Duodenal mucosa (tissue), 2 donors: ENCODE results near the gene RSAD2.
A peak's percentile ranks its signal among the peaks of the same experiment; 100 is the strongest.

Experiments used
- H3K27ac ChIP-seq: one replicate; pipeline ENCODE4 v1.7.0; 2013; ENCODE audit warnings: low read depth, low read length
- H3K27me3 ChIP-seq, 2 donors: one replicate each; pipeline ENCODE4 v1.7.0; 2013; ENCODE audit warnings: low read length in 2 of 2, control low read depth in 1 of 2; ENCODE audit not compliant: insufficient read depth in 2 of 2, control insufficient read depth in 1 of 2
- H3K36me3 ChIP-seq, 2 donors: one replicate each; pipeline ENCODE4 v1.7.0; 2013; ENCODE audit warnings: low read length in 2 of 2, control low read depth in 1 of 2; ENCODE audit not compliant: insufficient read depth in 2 of 2, control insufficient read depth in 1 of 2
- H3K4me1 ChIP-seq, 2 donors: one replicate each; pipeline ENCODE4 v1.7.0; 2013; ENCODE audit warnings: low read length in 2 of 2, control low read depth in 1 of 2; ENCODE audit not compliant: insufficient read depth in 2 of 2, control insufficient read depth in 1 of 2
- H3K4me3 ChIP-seq, 2 donors: one replicate each; pipeline ENCODE4 v1.7.0; 2013; ENCODE audit warnings: low read length in 2 of 2, low read depth in 1 of 2
- H3K9ac ChIP-seq, 2 donors: one replicate each; pipeline ENCODE4 v1.7.0; 2013; ENCODE audit warnings: low read length in 2 of 2, low read depth in 1 of 2
- H3K9me3 ChIP-seq, 2 donors: one replicate each; pipeline ENCODE4 v1.7.0; 2013; ENCODE audit warnings: low read length in 2 of 2, control low read depth in 1 of 2; ENCODE audit not compliant: control insufficient read depth in 1 of 2

Gene RSAD2, protein sequence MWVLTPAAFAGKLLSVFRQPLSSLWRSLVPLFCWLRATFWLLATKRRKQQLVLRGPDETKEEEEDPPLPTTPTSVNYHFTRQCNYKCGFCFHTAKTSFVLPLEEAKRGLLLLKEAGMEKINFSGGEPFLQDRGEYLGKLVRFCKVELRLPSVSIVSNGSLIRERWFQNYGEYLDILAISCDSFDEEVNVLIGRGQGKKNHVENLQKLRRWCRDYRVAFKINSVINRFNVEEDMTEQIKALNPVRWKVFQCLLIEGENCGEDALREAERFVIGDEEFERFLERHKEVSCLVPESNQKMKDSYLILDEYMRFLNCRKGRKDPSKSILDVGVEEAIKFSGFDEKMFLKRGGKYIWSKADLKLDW

DNA sequence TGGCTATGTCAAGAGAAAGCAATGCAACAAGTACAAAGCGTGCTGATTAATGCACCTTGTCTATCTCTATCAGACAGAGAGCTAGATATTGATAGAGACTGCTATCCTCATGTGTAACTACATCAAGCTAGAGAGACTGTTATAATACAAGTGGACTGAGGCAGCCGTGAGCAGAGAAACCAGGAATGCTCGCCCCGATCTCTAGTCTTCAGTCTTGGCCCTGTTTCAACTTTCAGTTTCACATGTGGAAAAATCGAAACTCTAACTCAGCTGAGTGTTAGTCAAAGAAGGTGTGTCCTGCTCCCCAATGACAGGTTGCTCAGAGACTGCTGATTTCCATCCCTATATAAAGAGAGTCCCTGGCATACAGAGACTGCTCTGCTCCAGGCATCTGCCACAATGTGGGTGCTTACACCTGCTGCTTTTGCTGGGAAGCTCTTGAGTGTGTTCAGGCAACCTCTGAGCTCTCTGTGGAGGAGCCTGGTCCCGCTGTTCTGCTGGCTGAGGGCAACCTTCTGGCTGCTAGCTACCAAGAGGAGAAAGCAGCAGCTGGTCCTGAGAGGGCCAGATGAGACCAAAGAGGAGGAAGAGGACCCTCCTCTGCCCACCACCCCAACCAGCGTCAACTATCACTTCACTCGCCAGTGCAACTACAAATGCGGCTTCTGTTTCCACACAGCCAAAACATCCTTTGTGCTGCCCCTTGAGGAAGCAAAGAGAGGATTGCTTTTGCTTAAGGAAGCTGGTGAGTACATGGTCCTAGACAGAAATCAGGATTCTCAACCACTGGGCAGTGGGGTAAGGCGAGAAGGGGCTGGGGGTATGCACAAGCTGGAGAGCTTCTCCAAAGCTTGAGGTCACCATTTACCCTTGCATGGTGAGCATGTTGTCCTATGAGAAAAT lies at the start of gene RSAD2:
Gene RSAD2, plus strand, starts transcription at position 376 of the 903 bp plus-strand sequence. Its CDS starts 24 bp downstream, at position 400.
- Histone ChIP-seq H3K9ac (peak within 1 kb of the TSS in 1 of 2 donors; percentile 54), H3K27me3 (no peaks in the 10 kb centered on the region), H3K9me3 (no peaks in the 10 kb centered on the region), H3K4me1 (peaks cover 7 to 15% of the 10 kb centered on the region in 2 donors), H3K4me3 (peak within 1 kb of the TSS; percentile 60 to 63), H3K27ac (no peak within 1 kb of the TSS), H3K36me3 (no peaks in the 10 kb centered on the region)

DNA sequence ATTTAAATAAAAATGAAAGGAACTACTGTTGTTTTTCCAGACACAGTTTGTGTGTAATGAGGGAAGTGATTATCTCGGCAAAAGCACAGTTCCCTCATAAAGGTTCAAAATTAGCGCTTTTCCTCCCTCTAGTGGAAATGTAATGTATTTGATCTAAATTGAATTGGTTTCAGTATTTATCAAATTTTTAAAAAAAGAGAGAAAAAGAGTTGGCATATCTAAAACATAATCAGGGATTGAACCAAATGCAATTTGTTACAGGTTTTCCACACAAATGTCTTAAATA lies 49.3 kb upstream of the RSAD2 start:
- no peaks in the 10 kb centered on the region for H3K9me3 ChIP-seq
- H3K4me1 ChIP-seq: peaks cover 0 to 5% of the 10 kb centered on the region in 2 donors
- no peaks in the 10 kb centered on the region for H3K27me3 ChIP-seq
- no peak overlapping the region for H3K27ac ChIP-seq
- H3K4me3 ChIP-seq: no peak overlapping the region
- no peak overlapping the region for H3K9ac ChIP-seq
- no peaks in the 10 kb centered on the region for H3K36me3 ChIP-seq

DNA sequence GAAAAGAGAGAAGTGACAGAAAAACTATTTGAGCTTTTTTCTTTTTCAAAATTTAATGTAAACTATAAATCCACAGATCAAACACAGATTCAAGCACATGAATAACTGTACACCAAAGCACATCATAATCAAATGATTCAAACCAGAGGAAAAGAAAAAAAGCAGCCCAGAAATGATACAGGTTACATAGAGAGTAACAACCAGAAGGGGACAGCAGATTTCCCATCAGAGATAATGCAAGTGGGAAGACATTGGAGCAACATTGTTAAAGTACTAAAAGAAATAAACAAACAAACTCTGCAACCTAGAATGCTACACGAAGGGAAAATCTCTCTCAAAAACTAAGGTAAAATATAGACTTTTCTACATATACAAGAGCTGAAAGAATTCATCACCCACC lies 46.3 kb upstream of the RSAD2 start:
- no peak overlapping the region for H3K4me3 ChIP-seq
- H3K36me3 ChIP-seq: no peaks in the 10 kb centered on the region
- no peaks in the 10 kb centered on the region for H3K27me3 ChIP-seq
- H3K27ac ChIP-seq: no peak overlapping the region
- no peak overlapping the region for H3K9ac ChIP-seq
- peaks cover 0 to under 1% of the 10 kb centered on the region in 2 donors for H3K4me1 ChIP-seq
- H3K9me3 ChIP-seq: no peaks in the 10 kb centered on the region

DNA sequence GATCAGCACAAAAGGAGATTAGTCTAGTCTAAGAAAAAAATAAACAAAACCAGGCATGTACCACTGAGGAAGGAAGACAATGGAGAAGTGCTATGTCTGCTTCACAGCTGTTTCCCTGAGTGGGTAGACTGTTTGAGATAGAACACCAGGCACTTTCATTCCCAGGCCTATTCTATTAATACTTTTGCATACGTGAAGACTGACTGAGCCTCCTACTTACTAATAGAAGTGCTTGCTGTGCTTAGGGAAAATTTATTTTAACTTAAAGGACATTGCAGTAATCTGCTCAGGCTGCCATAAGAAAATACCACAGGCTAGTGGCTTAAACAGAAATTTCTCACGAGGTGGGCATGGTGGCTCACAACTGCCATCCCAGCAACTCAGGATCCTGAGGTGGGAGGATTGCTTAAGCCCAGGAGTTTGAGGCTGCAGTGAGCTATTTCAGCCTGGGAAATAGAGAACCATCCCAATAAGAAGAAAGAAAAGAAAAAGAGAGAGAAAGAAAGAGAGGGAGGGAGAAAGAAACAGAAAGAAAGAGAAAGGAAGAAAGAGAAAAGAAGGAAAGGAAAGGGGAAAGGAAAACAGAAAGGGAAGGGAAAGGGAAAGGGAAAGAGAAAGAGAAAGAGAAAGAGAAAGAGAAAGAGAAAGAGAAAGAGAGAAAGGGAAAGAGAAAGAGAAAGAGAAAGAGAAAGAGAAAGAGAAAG lies 44.8 kb upstream of the RSAD2 start:
- H3K9ac ChIP-seq: no peak overlapping the region

DNA sequence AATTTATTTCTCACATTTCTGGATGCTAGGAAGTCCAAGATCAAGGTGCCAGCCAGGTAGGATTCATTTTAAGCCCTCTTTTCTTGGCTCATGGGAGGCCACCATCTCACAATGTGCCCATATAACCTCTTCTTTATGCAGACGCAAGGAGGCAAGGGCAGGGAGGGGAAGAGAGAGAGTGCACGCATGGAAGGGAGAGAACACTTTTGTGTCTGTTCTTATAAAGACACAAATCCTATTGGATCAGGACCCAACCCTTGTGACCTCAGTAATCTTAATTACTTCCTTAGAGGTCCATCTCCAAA lies 44.3 kb upstream of the RSAD2 start:
- H3K4me3 ChIP-seq: no peak overlapping the region
- H3K27ac ChIP-seq: no peak overlapping the region
- H3K4me1 ChIP-seq: no peaks in the 10 kb centered on the region

More for the DNA sequence above, 44.8 kb upstream of the RSAD2 start:
- Histone ChIP-seq H3K4me3 (no peak overlapping the region), H3K27me3 (no peaks in the 10 kb centered on the region), H3K27ac (no peak overlapping the region), H3K36me3 (no peaks in the 10 kb centered on the region), H3K4me1 (no peaks in the 10 kb centered on the region), H3K9me3 (no peaks in the 10 kb centered on the region)

DNA sequence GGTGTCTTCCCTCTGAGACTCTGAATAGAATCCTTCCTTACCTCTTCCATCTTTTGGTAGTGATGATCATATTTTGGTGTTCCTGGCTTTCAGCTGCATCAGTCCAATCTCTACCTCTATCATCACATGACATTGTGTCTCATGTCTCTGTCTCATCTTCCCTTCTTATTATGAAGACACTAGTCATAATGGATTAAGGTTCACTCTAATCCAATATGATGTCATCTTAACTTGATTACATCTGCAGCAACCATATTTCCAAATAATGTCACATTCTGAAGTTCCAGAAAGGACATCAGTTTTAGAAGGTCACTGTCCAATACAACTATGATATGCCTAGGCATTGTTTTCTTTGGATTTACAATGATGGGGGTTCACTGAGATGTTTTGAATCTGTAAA lies 43.4 kb upstream of the RSAD2 start:
- Histone ChIP-seq H3K4me3 (no peak overlapping the region), H3K27ac (no peak overlapping the region), H3K4me1 (no peaks in the 10 kb centered on the region), H3K36me3 (no peaks in the 10 kb centered on the region), H3K9ac (no peak overlapping the region), H3K9me3 (no peaks in the 10 kb centered on the region), H3K27me3 (no peaks in the 10 kb centered on the region)

More for the DNA sequence above, 44.3 kb upstream of the RSAD2 start:
- Histone ChIP-seq H3K9ac (no peak overlapping the region), H3K27me3 (no peaks in the 10 kb centered on the region), H3K36me3 (no peaks in the 10 kb centered on the region), H3K9me3 (no peaks in the 10 kb centered on the region)

DNA sequence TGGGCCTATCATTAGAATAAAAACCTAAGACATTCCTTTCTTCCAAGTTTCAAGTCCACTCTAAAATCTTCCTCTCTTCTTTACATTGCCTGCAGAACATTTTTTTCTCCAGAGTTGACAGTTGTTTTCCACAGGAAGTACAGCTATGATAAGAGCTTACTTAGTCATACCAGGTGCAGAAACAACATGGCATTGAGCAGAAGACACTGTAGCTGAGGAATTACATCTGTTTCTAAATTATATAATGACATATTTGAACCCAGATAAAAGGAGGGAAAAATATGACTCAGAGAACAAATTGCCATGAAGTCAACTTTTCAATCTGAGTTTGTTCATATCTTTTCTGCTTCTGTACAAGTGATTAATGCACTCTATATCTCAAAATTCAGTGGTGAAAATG lies 42.1 kb upstream of the RSAD2 start:
- Histone ChIP-seq H3K9ac (no peak overlapping the region), H3K27ac (no peak overlapping the region), H3K9me3 (no peaks in the 10 kb centered on the region), H3K4me3 (no peak overlapping the region), H3K27me3 (no peaks in the 10 kb centered on the region), H3K4me1 (no peaks in the 10 kb centered on the region), H3K36me3 (no peaks in the 10 kb centered on the region)

DNA sequence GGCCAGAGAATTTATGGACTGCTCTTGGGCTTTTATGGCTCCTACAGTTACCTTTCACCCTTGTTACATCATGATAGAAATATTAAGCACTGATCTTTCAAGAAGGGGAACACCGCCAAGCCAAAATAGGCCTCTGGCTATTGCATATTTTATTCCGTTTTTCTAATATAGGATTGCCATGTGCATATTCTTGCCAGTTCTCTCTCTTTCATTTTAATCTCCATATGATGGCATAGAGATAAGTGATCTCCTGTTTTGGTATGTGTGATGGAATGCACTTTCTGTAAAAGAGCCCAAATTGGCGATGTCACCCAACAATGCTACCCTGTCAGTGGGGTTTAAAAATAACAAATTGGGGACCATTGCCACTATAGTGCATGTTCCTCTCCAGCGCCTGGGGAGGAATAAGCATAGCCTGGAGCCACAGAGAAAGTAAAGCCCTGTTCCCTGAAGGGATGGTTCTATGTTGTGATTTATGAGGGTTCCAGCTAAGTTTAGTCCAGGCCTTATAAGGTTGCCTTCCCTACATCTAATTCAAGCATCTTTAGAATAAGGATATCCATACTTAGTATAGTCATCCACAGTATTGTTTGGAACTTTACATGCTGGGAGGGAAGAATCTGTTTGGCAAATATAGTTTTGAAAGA lies 38.8 kb upstream of the RSAD2 start:
- no peak overlapping the region for H3K27ac ChIP-seq
- no peak overlapping the region for H3K4me3 ChIP-seq
- H3K9me3 ChIP-seq: peaks cover 17% of the 10 kb centered on the region in 2 donors
- H3K36me3 ChIP-seq: no peaks in the 10 kb centered on the region
- no peaks in the 10 kb centered on the region for H3K4me1 ChIP-seq
- H3K9ac ChIP-seq: no peak overlapping the region
- no peaks in the 10 kb centered on the region for H3K27me3 ChIP-seq

DNA sequence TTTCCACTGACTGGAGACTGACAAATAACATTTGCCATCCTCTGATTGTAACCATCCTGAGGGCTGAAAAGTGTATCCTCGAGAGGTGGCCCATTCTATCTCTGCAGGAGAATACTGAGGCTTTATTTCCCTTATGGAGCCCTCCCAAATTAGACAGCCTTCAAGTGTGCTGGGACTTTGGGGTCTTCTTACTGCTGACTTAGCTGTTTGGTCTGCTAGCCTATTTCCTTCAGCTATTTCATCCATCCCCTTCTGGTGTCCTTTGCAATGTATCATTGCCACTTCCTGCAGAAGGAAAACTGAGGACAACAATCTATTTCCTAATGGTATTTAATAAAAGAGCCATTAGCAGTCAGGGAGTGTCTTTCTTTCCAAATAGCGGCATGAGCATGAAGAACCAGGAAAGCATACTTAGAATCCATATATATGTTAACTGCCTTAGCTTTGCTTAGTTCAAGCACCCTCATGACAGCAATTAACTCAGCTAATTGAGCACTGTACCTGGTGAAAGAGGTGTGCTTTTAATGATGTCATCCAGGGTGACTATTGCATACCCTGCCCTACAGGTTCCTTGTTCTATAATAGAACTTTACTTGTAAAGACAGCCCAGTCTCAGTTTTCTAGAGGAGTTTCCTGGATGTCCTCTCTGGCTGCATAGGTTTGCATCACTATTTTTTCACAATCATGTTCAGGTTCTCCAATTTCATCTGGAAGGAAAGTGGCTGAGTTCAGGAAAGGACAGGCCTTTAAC lies 35.9 kb upstream of the RSAD2 start:
- H3K27me3 ChIP-seq: no peaks in the 10 kb centered on the region
- peaks cover 45% of the 10 kb centered on the region in 2 donors for H3K9me3 ChIP-seq

More for the DNA sequence above, 35.9 kb upstream of the RSAD2 start:
- Histone ChIP-seq H3K4me1 (no peaks in the 10 kb centered on the region), H3K36me3 (peaks cover 0 to 4% of the 10 kb centered on the region in 2 donors), H3K4me3 (peak overlapping the region in 1 of 2 donors; percentile 7), H3K27ac (no peak overlapping the region), H3K9ac (no peak overlapping the region)
